ENCODE results near the gene EMC6.

EMC6 gene

DNA sequence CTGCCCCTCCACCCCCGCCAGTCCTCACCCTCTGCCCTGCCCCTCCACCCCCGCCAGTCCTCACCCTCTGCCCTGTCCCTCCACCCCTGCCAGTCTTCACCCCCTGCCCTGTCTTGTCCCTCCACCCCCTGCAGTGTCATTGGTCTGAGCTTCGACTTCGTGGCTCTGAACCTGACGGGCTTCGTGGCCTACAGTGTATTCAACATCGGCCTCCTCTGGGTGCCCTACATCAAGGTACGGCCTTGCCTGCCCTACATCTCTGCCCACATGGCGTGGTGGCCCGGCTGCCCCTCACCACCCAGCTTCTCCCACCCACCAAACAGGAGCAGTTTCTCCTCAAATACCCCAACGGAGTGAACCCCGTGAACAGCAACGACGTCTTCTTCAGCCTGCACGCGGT, 12.3 kb upstream of the EMC6 start:
- DNase-seq (ENCODE audit: low spot score): no peak

- DNase-seq (ENCODE audit: low spot score): no peak
Measured at GRCh38 chr17:3656755-3657587, 11.6 kb upstream of the EMC6 start.

DNA sequence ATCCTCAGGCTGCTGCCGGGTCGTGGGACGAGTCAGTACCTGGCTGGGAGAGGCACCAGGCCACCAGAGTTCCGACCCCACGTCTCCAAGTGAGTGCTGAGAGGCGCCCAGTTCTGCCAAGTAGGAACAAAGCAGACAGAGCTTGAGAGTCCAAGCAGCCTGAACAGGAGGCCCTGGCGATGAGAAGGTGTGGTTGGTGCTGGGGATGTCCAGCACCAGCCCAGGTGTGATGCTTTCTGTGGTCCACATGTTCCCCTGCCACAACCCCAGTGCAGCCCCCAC, 11.1 kb upstream of the EMC6 start:
- no peak for DNase-seq (ENCODE audit: low spot score)

DNA sequence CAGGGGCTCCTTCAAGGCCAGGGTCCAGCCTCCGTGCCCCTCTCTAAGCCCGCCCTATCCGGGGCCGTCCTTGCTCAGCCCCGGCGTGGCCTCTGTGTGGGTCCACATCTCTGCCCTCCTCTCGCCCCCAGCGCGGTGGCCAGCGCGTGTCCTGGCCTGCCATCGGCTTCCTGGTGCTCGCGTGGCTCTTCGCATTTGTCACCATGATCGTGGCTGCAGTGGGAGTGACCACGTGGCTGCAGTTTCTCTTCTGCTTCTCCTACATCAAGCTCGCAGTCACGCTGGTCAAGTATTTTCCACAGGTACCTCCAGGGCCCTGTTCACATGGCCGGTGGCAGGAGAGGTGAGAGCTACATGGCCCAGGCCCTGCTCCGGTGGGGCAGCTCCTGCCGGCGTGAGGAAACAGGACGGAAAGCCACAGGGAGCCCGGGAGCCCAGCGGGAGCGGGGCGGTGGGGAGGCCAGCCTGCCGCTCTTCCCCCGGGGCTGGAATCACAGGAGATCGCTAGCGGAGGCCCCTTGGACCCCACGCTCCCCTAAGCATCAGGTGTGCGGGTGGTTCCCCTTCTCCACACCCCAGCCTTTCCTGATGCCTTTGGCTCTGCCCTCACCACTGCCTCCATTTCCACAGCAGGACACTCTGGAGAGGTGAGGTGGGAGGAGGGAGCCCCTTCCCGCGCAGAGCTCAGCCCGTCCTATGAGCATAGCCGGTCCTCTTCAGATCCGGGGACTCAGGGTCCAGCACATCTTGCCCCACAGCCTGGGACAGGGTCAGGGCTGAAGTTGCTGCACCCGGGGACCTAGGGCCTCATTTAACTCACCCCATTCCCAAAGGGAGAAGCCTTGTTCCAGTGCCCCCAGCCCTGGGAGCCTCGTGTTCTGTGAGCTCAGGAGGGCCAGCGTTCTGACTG, 10.5 kb upstream of the EMC6 start:
- DNase-seq (ENCODE audit: low spot score): no peak

DNA sequence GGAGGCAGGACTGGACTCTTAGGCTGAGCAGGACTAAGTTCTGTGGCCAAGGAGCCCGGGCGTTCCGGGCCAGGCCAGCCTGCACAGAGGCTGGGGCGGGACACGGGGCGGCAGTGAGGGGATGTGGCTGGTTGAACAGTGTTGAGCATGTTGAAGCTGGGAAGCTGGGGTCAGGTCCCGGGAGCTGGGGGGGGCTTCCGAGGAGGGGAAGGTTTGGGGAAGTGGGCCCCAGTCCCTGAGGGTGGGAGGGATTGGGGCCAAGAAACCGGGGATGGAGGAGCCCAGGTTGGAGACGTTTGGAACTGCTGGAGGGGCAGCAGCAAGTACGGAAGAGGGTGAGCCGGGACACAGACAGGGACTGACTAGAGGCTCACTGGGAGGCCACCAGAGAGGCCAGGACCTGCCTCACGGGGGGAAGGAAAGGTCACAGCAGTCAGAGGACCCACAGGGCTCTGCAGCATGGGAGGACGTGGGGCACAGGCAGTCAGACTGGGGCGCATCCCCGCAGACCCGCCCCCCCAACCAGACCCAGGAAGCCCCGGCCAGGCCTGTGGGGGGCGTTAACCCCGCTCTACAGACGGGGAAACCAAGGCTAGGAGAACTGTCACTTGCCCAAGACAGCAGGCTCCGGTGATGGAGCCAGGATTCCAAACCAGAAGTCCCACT, 9.7 kb upstream of the EMC6 start:
- no peak for DNase-seq (ENCODE audit: low spot score)

DNA sequence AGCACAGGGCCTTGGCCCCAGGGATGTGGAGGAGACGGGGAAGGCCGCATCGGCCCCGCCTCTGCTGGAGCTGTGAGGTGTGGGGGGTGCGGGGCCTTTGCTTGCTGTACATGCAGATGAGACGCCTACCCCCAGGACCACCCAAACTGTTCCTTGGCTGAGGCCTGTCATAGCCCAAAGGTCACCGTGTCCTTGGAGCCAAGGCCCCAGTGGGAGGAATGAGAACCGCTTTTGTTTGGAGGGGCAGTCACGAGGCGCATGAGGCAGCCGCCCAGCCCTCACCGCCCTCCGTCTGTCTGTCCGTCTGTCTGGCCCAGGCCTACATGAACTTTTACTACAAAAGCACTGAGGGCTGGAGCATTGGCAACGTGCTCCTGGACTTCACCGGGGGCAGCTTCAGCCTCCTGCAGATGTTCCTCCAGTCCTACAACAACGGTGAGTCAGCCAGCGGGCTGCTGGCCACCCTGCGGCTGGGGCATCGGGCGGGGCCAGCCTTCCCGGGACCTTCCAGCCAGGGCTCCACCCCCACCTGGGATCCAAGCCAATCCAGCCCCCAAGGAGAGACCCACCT, 9.0 kb upstream of the EMC6 start:
- no peak for DNase-seq (ENCODE audit: low spot score)

DNA sequence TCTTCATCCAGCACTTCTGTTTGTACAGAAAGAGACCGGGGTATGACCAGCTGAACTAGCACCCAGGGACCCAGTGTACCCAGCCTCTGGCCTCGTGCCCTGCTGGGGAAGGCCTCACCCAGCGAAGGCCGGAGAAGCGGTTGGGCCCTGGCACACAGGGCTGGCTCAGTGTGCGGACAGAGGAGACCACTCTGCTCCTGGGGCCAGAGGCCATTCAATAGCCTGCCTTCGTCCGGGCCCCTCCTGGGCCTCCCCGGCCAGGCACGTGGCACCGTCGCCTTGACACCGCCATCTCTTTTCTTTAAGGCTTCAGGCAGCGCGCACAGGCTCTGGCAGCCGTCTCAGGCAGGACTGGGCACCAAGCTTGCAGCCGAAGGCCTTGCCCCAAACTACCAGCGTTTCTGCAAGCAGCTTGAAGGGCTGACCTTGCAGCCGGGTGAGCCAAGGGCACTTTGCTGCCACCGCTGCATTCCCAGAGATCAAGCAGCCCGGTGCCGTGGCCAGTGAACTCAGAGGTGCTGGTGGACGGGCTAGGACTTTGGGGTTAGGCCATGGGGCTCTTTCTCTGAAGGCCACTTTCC, 8.2 kb upstream of the EMC6 start:
- no peak for DNase-seq (ENCODE audit: low spot score)

- no peak for DNase-seq (ENCODE audit: low spot score)
Measured at GRCh38 chr17:3663102-3664011, 5.3 kb upstream of the EMC6 start.

DNA sequence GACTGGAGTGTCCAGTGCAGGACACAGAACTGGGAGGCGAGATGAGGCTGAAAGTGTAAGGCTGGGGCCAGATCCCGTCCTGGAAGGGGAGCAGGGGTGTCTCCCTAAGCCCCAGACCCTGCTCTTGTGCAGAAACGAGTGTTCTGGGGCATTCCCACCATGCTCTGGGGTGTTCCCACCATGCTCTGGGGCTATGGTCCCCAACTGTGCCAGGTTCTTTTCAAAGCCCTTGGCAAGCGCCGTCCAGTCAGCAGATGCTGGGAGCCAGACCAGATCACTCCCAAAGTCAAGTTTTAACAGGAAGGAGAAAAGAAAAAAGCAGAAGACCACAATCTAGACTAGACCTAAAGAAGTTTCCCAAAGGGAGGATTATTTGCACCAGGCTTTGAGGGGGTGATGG, 2.8 kb upstream of the EMC6 start:
- DNase-seq (ENCODE audit: low spot score): no peak

GRCh38 chr17:3666516-3666915, 2.1 kb upstream of the EMC6 start:
- DNase-seq (ENCODE audit: low spot score): no peak

DNA sequence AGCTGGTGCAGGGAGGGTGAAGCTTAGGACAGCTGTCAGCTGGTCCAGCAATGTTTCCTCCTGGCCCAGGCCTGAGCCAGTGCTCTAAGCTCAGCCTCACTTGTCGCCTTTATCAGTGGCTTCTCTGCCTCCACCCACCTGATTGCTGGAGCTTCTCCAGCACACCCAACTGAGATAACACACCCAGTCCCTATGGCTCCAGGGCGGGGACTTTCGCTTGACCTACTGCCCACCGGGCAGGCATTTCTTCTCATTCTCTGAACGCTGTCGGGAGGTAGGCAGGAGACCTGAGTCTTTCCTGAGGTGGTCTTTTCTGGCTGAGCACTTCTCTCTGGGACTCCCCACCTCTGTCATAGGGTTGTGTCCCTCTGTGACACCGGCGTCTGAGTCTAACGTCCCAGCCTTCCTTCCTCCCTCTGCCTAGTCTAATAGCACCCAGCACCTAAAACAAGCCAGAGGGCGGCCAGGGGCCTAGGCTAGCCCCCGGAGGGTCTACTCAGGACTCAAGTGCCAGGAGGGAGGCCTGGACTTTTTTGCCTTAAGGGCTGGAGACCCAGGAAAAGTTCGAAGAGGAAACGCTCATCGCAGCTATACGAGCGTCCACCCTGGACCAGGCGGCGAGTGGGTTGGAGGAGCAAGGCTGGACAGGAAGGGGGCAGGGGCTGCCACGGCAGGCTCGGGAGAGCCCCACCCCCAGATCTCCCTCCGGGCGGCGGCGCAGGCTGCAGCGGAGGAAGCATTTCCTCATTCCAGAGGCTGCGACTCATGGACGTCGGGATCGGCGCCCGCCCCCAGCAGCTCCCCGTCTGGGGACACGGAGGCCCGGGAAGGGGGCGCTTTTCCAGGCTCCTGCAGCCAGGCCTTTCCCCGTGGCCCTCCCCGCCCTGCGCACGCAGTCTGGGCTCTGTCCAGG, 990 bp upstream of the EMC6 start:
- DNase-seq (ENCODE audit: low spot score): peak; percentile 90

- DNase-seq (ENCODE audit: low spot score): no peak
Measured at GRCh38 chr17:3669085-3669347, 404 bp downstream of the EMC6 start.

- DNase-seq (ENCODE audit: low spot score): no peak
Measured at GRCh38 chr17:3669548-3669947, 936 bp downstream of the EMC6 start.

- DNase-seq (ENCODE audit: low spot score): no peak
Measured at GRCh38 chr17:3672571-3672970, 4.0 kb downstream of the EMC6 start.

GRCh38 chr17:3675886-3676285, 7.3 kb downstream of the EMC6 start:
- DNase-seq (ENCODE audit: low spot score): no peak

GRCh38 chr17:3678095-3678820, 9.6 kb downstream of the EMC6 start:
- no peak for DNase-seq (ENCODE audit: low spot score)

- DNase-seq (ENCODE audit: low spot score): no peak
Measured at GRCh38 chr17:3678821-3679530, 10.4 kb downstream of the EMC6 start.

DNA sequence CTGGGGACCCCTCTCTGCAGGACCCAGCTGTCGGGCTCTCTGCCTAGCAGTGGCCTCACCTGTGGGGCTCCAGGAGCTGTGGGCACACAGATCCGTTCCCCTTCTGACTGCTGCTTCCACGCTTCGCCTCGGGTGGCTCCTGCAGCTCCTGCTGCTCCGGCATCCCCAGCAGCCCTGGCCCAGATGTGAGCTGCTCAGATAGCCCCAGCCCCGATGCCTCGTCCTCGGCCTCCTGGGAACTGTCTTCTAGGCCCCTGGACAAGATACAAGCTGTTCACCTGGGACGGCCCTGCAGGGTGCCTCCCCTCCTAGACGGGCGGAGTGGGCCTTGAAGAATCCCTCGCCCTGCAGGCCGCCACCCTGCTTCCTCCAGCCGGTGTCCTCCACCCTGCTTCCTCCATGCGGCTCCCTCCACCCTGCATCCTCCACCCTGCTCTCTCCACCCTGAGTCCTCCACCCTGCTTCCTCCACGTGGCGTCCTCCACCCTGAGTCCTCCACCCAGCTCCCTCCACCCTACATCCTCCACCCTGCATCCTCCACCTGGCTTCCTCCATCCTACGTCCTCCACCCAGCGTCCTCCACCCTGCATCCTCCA, 11.0 kb downstream of the EMC6 start:
- DNase-seq (ENCODE audit: low spot score): no peak

DNA sequence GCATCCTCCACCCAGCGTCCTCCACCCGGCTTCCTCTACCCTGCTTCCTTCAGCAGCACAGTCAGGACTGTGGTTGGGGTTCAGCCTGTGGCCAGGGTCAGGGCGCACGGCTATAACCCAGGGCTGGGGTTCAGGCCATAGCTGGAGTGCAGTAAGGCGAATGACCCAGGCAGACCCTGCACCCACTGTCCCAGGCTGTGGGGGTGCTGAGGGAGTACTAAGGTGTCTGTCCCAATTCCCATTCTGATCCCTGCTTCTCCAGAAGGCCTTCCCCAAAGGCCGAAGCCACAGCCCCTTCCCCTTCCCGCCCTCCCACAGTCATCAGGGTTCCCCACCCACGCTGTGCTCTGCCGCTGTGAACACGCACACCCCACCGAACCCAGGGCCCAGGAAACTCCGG, 12.4 kb downstream of the EMC6 start:
- DNase-seq (ENCODE audit: low spot score): no peak
